ENCODE results near the gene KCNH1.

The KCNH1 gene

GRCh38 chr1:210648588-210649269, 485.2 kb downstream of the KCNH1 start:
- TF ChIP-seq CTCF (IDR thresholded peaks at IDR 0.05; ENCODE audit: control insufficient read depth, extremely low read depth, insufficient read depth), result no peak
- H3K4me3 ChIP-seq (ENCODE audit: low read depth, low read length), result no peak overlapping the region
- DNase-seq (ENCODE audit: low read depth), result no peak

DNA sequence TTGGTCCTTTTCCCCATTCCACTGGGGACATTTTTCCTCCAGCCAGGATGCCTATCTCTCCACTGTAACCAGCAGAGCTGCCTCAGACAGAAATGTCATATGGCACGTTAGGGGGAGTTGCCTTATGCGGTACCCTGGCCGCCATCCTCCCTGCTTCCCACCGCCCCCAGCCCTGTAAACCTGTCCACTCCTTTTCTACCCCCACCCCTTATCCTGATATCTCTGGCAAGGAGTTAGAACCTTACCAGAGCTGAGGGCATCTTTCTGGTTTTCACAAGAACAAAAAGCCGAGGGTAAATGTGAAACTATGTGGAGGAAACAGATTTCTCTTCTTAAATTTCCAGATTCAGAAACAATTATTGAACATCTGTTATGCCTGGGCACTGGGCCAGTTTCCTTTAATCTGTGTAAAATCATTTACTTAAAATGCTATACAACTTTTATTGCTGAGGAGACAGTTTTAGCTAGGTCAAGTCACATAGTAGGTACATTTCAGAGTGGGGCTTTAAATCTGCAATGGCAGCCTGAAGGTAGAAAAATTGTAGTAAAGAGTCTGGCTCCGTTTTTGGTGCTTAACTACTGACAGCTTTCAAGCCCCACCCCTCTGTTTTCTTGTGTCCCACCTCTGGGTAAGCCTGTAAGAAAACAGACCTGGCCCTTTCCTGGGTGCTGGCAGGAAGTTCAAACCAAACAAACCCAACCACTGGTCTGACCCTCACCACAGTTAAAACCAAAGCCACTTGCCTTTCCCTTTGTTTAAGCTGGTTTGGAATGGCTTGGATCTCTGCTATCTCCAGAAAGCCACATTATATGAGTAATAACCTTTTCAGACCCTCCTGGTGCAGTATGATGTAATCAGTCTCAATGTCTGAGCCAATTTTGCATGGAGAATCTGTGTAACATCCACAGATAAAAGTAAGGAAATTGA, 486.3 kb downstream of the KCNH1 start:
- no peak for DNase-seq (ENCODE audit: low read depth)
- no peak for TF ChIP-seq CTCF (IDR thresholded peaks at IDR 0.05; ENCODE audit: control insufficient read depth, extremely low read depth, insufficient read depth)
- H3K4me3 ChIP-seq (ENCODE audit: low read depth, low read length), result no peak overlapping the region

GRCh38 chr1:210646258-210646616, 487.7 kb downstream of the KCNH1 start:
- no peak for TF ChIP-seq CTCF (IDR thresholded peaks at IDR 0.05; ENCODE audit: control insufficient read depth, extremely low read depth, insufficient read depth)
- no peak for DNase-seq (ENCODE audit: low read depth)
- no peak overlapping the region for H3K4me3 ChIP-seq (ENCODE audit: low read depth, low read length)

- TF ChIP-seq CTCF (IDR thresholded peaks at IDR 0.05; ENCODE audit: control insufficient read depth, extremely low read depth, insufficient read depth), result no peak
- no peak for DNase-seq (ENCODE audit: low read depth)
- no peak overlapping the region for H3K4me3 ChIP-seq (ENCODE audit: low read depth, low read length)
Measured at GRCh38 chr1:210645582-210646257, 488.2 kb downstream of the KCNH1 start.

- TF ChIP-seq CTCF (IDR thresholded peaks at IDR 0.05; ENCODE audit: control insufficient read depth, extremely low read depth, insufficient read depth), result no peak
- DNase-seq (ENCODE audit: low read depth), result no peak
- no peak overlapping the region for H3K4me3 ChIP-seq (ENCODE audit: low read depth, low read length)
Measured at GRCh38 chr1:210641582-210641981, 492.4 kb downstream of the KCNH1 start.

DNA sequence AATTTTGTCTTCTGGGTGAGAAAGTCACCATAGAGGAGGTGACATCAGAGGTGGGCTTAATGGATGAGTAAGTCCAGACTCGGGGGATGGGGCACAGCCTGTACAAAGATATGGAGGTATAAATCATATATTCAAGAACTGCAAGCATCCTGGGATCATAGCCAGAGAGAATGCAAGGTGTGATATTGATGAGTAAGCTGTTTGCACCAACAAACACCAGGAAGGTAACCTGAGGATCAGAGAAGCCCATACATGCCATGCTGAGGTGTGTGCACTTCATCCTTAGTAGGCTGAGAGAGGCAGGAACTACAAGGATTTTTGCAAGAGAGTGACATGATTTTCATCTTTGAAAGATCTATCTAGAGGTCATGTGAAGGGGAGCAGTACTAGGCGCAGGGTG, 498.8 kb downstream of the KCNH1 start:
- no peak overlapping the region for H3K4me3 ChIP-seq (ENCODE audit: low read depth, low read length)
- TF ChIP-seq CTCF (IDR thresholded peaks at IDR 0.05; ENCODE audit: control insufficient read depth, extremely low read depth, insufficient read depth), result no peak
- no peak for DNase-seq (ENCODE audit: low read depth)

Data from LNCaP clone FGC (cell line).